Adipose tissue (tissue), 3 donors: ENCODE results near the gene FAH. TPM values are rescaled to one million over a fixed set of nuclear protein-coding genes. Genes with fewer than 3 reads are reported as not detected.

Experiments
- H3K27ac ChIP-seq: one replicate; pipeline ENCODE4 v1.5.1; 2013; ENCODE audit warnings: low read depth, low read length
- WGBS, 3 donors: extraction: QIAGEN DNeasy Blood & Tissue Kit; methylation state at CpG; one replicate each; pipeline ENCODE4 v1.1.7; 2013; 5-methylcytosine and 5-hydroxymethylcytosine counted together
- polyA plus RNA-seq, 3 donors: library from polyadenylated mRNA; stranded (reverse); fragments of 200-250 nt; gene quantifications; one replicate each; pipeline ENCODE4 v1.2.3, GENCODE V29; 2013
- donor health status: healthy with polysubstance abuse.
- donor health status: Bipolar disorder and iron deficiency.
- donor health status: healthy.

The FAH gene
- polyA plus RNA-seq, 3 donors, result 25.3 to 239 (median 78.1) TPM

DNA sequence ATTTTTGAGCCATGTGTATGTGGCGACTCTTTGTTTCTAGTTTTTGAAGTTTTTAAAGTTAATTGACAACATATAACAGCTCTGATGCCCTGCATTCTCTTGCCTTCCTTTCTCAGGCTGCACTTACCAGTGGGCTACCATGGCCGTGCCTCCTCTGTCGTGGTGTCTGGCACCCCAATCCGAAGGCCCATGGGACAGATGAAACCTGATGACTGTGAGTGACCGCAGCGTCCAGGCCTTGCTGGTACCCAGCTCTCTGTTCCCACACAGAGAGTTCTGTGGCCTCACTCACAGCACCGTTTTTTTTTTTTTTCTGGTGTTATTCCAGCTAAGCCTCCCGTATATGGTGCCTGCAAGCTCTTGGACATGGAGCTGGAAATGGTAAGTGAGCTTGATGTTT lies 15.1 kb downstream of the FAH start:
- WGBS, 3 donors, result 93 to 95% (median 94%) methylated on average over 8 of the region's 8 CpGs
- H3K27ac ChIP-seq, result no peak overlapping the region

- 86 to 97% (median 94%) methylated on average over 5 of the region's 5 CpGs for WGBS, 3 donors
- H3K27ac ChIP-seq, result no peak overlapping the region
Observed at GRCh38 chr15:80168421-80168820, 15.6 kb downstream of the FAH start.

GRCh38 chr15:80169768-80170357 lies 17.1 kb downstream of the FAH start:
- WGBS, 3 donors, result 95 to 96% (median 95%) methylated on average over 12 of the region's 12 CpGs
- no peak overlapping the region for H3K27ac ChIP-seq

- 86 to 100% (median 95%) methylated on average over 2 of the region's 2 CpGs for WGBS, 3 donors
- no peak overlapping the region for H3K27ac ChIP-seq
Observed at GRCh38 chr15:80170596-80170995, 17.8 kb downstream of the FAH start.

DNA sequence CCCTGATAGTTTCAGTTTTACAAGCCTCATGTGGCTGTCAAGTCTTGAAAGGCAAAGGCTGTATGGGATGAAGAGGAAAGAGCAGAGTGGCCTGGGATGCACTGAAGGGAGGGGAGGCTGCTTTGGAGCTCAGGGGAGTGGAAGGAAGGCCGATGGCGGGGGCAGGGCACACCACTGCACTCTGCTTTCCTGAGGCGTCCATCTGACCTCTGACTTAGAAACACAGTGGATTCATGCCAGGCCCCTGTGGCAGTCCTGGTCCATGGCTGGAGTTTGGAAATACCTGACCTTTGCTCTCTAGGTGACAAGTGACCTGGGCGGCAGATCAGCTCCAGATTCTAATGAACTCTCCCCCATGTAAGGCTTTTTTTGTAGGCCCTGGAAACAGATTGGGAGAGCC lies 19.0 kb downstream of the FAH start:
- 59 to 76% (median 62%) methylated on average over 4 of the region's 4 CpGs for WGBS, 3 donors
- no peak overlapping the region for H3K27ac ChIP-seq

DNA sequence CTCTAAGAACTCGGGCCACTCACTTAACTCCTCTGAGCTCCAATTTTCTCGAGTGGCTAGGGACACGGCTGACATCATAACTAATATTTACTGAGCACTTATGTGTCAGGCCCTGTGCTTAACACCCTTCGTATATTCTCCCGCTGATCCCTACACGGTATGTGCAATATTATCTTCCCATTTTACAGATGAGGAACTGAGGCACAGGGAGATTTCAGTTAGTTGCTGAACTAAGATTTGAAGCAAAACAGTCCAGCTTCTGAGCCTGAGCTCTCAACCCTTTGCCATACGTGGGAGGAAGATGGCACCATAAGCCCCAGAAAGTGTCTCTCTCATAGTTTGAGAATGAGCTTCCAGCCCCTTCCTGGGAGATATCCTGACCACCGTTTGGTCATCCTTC lies 19.6 kb downstream of the FAH start:
- 74 to 90% (median 86%) methylated on average over 8 of the region's 8 CpGs for WGBS, 3 donors
- H3K27ac ChIP-seq, result no peak overlapping the region

- no peak overlapping the region for H3K27ac ChIP-seq
- 58 to 65% (median 60%) methylated on average over 10 of the region's 10 CpGs for WGBS, 3 donors
Observed at GRCh38 chr15:80173022-80173759, 20.4 kb downstream of the FAH start.

GRCh38 chr15:80174017-80174746 lies 21.4 kb downstream of the FAH start:
- no peak overlapping the region for H3K27ac ChIP-seq
- WGBS, 3 donors, result 77 to 86% (median 84%) methylated on average over 11 of the region's 11 CpGs

- 89 to 95% (median 92%) methylated on average over 9 of the region's 9 CpGs for WGBS, 3 donors
- no peak overlapping the region for H3K27ac ChIP-seq
Observed at GRCh38 chr15:80175436-80175835, 22.6 kb downstream of the FAH start.

DNA sequence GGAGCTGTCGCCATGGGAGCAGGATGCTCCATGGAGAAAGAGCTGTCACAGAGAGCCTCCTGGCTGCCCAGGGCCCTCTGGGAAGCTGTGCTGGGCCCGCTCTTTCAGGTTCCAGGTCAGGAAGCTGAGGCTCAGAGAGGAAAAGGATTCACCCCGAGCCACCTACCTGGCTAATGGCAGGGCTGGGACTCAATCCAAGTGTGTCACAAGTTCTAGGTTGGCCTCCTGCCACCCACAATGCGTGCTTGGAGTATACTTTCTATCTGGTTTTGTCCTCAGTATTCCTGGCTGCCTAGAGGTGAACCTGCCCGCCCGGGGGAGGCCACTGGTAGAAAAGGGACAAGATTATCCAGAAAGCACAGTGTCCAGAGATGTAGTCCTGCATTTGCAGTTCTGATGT lies 23.6 kb downstream of the FAH start:
- 57 to 83% (median 66%) methylated on average over 5 to 6 of the region's 6 CpGs for WGBS, 3 donors
- H3K27ac ChIP-seq, result no peak overlapping the region

DNA sequence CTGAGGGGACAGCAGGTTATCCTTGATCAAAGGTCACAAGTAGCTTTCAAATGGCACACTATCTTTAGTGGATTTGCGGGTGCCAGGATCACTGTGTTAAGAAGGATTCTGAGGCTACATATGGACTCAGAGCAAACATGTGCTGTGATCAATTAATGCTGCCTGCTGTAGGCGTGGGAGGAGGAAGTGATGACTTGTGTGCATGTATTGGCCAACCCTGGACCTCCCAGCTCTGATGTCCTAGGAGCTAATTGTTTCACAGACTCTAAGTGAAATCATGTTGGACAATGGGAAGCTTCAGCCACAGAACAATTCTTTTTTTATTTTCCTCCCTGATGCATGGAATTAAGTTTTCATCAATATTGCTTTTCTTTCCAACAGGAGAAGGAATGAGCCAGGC lies 24.4 kb downstream of the FAH start:
- 80 to 96% (median 80%) methylated on average over 2 of the region's 2 CpGs for WGBS, 3 donors
- no peak overlapping the region for H3K27ac ChIP-seq

DNA sequence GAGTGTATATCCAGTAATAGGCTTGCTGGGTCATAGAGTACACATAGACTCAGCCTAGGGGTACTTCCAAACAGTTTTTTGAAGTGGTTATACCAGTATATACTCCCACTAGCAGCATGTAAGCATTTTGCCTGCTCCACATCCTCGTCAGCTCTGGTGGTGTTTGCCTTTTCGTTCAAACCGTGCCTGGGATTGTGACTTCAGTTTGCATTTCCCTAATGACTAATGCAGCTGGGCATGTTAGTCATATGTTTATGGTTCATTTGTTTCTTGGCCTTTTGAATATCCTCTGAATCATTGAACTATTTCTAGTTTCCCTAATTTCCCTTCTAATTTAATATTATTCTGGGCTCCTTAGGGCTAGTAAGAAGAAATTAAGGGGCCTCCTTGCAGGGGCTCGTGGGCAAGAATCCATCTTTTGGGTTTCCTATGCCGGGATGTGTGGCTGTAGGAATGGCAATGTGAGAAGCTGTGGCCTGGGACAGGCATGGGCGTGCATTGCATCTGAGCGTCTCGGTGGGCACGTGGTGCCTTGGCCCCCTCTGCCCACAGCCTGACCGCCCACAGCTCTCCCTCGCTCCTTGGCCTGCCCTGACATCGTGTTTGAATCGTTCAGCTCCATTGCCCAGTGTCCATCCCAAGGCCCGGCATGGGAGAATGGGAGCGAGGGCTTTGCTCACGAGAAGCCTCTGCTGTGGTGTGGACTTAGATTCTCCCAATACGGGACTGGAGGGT lies 26.4 kb downstream of the FAH start:
- no peak overlapping the region for H3K27ac ChIP-seq
- 85 to 91% (median 90%) methylated on average over 17 of the region's 17 CpGs for WGBS, 3 donors

GRCh38 chr15:80179935-80180334 lies 27.1 kb downstream of the FAH start:
- WGBS, 3 donors, result 92 to 97% (median 95%) methylated on average over 15 to 16 of the region's 16 CpGs
- H3K27ac ChIP-seq, result no peak overlapping the region

DNA sequence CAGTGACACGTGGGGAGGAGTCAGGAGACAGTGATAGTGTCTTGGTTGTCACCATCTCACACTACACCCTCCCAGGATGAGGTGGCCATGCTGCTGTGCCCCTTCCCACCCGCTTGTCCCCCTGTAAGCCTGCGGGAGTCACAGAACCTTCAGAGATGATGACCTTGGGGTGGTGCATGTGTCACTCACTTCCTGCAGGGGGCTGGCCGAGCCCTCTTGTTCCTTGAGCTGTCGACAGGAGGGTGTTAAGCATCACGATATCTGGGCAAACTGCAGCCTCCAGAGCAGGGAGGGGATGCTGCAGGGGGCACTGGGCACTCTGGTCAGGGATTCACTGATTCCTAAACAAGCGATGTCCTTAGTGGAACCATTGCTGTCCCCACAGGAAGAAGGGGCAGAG lies 27.7 kb downstream of the FAH start:
- H3K27ac ChIP-seq, result no peak overlapping the region
- WGBS, 3 donors, result 76 to 88% (median 87%) methylated on average over 7 of the region's 7 CpGs

- no peak overlapping the region for H3K27ac ChIP-seq
- WGBS, 3 donors, result 94 to 95% (median 94%) methylated on average over 10 of the region's 10 CpGs
Observed at GRCh38 chr15:80180986-80181385, 28.2 kb downstream of the FAH start.

DNA sequence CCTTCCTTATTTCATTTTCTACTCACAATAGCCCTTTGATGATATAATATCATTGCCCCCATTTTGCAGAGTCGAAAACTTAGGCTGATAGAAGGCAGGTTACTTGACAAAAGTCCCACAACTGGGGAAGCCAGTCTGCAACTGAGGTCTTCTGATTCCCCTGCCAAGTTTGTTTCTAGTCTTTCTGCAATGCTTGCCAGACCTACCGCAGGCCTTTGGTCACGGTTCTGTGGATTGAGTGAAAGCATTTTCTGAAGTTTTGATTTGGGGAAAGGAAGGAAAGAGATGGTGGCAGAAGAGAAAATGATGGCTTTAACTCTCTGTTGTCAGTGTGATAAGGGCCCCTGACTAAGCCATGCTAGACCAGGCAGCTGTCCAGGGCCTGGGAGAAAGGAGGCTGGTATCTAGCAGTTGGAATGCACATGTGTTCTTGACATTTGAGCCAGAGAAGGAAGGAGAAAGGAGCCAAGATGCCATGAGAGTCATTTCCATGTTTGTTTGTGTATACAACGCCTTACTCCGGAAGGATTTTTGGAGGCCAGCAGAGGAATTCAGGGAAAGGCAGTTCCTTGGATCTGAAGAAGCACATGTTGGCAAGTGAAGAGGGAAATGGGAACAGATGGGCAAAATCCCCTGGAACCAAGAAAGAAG lies 29.9 kb downstream of the FAH start:
- WGBS, 3 donors, result 53 to 73% (median 54%) methylated on average over 5 of the region's 5 CpGs

DNA sequence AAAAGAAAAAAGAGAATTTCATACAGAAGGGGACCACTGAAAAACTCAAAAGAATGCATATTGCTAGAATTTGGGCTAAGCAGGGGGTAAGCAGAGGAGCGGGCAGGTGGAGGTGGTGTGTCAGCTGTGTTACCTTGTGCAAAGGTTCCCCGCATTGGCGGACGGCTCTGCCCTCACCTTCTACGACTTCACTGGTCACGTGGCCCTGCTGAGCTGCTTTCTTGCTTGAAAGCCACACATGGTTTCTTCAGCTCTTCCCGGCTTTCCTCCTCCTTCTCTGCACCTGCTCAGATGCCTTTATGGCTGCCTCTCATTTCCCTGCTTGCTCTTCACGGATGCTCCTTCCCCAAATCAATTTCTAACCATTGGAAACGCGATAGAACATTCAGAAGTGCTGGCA lies 30.5 kb downstream of the FAH start:
- 95% methylated on average over 10 of the region's 10 CpGs for WGBS, 3 donors
- H3K27ac ChIP-seq, result no peak overlapping the region

More for the DNA sequence above, 29.9 kb downstream of the FAH start:
- H3K27ac ChIP-seq, result no peak overlapping the region

DNA sequence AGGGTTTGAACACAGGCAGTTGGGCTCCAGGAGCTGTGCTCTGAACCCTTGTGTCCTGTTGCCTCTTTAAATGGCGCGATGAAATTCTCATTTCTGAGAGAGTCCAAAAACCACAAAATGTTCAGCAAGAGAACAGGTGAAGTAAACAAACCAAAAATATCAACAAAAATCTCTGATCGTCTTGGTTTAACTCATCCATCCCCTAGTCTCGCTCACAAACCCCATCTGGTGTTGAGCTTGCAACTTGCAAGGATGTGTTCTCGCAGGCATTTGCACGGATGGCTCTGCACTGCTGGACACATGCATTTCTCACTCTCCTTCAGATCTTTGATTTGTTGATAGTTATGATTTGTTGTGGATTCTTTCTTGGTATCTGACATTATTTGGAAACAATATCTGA lies 31.1 kb downstream of the FAH start:
- WGBS, 3 donors, result 87 to 89% (median 89%) methylated on average over 6 of the region's 6 CpGs
- H3K27ac ChIP-seq, result no peak overlapping the region
